Measurements from ENCODE around the gene GARIN5A. TPM values are rescaled to one million over a fixed set of nuclear protein-coding genes. Genes with fewer than 3 reads are reported as not detected.

The GARIN5A gene
- total and polyA plus RNA-seq, 9 of the 15 experiments (the other 6 are each of a cell fraction or from before 2014, with no cell fraction given) = 0.10 to 0.82 (median 0.23) TPM; not detected in 2

GRCh38 chr19:50511069-50511822 lies 34.6 kb upstream of the GARIN5A start, which contains the start of gene JOSD2 (continued):
- TF ChIP-seq KHSRP (IDR thresholded peaks at IDR 0.05) (peak; percentile 99), POLR2G (IDR thresholded peaks at IDR 0.05; ENCODE audit: low read depth, low read length) (peak; percentile 83), U2AF2 (optimal IDR thresholded peaks at IDR 0.05; ENCODE audit: low read depth, low read length) (no peak), NFIX (CRISPR knock-in tag; IDR thresholded peaks at IDR 0.05; ENCODE audit: low read depth) (no peak), SIN3A (IDR thresholded peaks at IDR 0.05; ENCODE audit: borderline replicate concordance in 2 of 2, control insufficient read depth in 1 of 2, low read depth in 2 of 2, low read length in 2 of 2) (peak in 1 of 2 experiments; percentile 64; a peak in 1 of 4 replicates), CEBPB (tag; IDR thresholded peaks at IDR 0.05) (0 out of 2 replicates have a peak, but pooled peaks have one; percentile 30), HDAC1 (IDR thresholded peaks at IDR 0.05) (peak in 1 of 2 experiments; percentile 55; a peak in 2 of 4 replicates), SMAD1 (IDR thresholded peaks at IDR 0.05; ENCODE audit: low read depth, low read length, partially characterized antibody) (peak; percentile 60), GABPB1 (CRISPR knock-in tag; IDR thresholded peaks at IDR 0.05) (peak; percentile 99), RBM25 (IDR thresholded peaks at IDR 0.05; ENCODE audit: low read depth, low read length, severe bottlenecking) (peak; percentile 84), ZNF449 (CRISPR knock-in tag; IDR thresholded peaks at IDR 0.05) (no peak), CBX1 (IDR thresholded peaks at IDR 0.05; ENCODE audit: low read depth) (0 out of 2 replicates have a peak, but pooled peaks have one; percentile 21)
- TF ChIP-seq, protein P1, sequence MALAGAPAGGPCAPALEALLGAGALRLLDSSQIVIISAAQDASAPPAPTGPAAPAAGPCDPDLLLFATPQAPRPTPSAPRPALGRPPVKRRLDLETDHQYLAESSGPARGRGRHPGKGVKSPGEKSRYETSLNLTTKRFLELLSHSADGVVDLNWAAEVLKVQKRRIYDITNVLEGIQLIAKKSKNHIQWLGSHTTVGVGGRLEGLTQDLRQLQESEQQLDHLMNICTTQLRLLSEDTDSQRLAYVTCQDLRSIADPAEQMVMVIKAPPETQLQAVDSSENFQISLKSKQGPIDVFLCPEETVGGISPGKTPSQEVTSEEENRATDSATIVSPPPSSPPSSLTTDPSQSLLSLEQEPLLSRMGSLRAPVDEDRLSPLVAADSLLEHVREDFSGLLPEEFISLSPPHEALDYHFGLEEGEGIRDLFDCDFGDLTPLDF (CRISPR knock-in tag; IDR thresholded peaks at IDR 0.05) = peak; percentile 81
- TF ChIP-seq, protein P2, sequence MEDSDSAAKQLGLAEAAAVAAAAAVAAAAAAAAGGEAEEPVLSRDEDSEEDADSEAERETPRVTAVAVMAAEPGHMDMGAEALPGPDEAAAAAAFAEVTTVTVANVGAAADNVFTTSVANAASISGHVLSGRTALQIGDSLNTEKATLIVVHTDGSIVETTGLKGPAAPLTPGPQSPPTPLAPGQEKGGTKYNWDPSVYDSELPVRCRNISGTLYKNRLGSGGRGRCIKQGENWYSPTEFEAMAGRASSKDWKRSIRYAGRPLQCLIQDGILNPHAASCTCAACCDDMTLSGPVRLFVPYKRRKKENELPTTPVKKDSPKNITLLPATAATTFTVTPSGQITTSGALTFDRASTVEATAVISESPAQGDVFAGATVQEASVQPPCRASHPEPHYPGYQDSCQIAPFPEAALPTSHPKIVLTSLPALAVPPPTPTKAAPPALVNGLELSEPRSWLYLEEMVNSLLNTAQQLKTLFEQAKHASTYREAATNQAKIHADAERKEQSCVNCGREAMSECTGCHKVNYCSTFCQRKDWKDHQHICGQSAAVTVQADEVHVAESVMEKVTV (CRISPR knock-in tag; IDR thresholded peaks at IDR 0.05) = 0 out of 2 replicates have a peak, but pooled peaks have one; percentile 32
- TF ChIP-seq, protein P3, sequence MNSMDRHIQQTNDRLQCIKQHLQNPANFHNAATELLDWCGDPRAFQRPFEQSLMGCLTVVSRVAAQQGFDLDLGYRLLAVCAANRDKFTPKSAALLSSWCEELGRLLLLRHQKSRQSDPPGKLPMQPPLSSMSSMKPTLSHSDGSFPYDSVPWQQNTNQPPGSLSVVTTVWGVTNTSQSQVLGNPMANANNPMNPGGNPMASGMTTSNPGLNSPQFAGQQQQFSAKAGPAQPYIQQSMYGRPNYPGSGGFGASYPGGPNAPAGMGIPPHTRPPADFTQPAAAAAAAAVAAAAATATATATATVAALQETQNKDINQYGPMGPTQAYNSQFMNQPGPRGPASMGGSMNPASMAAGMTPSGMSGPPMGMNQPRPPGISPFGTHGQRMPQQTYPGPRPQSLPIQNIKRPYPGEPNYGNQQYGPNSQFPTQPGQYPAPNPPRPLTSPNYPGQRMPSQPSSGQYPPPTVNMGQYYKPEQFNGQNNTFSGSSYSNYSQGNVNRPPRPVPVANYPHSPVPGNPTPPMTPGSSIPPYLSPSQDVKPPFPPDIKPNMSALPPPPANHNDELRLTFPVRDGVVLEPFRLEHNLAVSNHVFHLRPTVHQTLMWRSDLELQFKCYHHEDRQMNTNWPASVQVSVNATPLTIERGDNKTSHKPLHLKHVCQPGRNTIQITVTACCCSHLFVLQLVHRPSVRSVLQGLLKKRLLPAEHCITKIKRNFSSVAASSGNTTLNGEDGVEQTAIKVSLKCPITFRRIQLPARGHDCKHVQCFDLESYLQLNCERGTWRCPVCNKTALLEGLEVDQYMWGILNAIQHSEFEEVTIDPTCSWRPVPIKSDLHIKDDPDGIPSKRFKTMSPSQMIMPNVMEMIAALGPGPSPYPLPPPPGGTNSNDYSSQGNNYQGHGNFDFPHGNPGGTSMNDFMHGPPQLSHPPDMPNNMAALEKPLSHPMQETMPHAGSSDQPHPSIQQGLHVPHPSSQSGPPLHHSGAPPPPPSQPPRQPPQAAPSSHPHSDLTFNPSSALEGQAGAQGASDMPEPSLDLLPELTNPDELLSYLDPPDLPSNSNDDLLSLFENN (IDR thresholded peaks at IDR 0.05; ENCODE audit: low read depth in 2 of 2, low read length in 2 of 2) = 0 out of 4 replicates have a peak, but pooled peaks have one; percentile 13 to 26
- TF ChIP-seq, protein P4, sequence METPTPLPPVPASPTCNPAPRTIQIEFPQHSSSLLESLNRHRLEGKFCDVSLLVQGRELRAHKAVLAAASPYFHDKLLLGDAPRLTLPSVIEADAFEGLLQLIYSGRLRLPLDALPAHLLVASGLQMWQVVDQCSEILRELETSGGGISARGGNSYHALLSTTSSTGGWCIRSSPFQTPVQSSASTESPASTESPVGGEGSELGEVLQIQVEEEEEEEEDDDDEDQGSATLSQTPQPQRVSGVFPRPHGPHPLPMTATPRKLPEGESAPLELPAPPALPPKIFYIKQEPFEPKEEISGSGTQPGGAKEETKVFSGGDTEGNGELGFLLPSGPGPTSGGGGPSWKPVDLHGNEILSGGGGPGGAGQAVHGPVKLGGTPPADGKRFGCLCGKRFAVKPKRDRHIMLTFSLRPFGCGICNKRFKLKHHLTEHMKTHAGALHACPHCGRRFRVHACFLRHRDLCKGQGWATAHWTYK (CRISPR knock-in tag; IDR thresholded peaks at IDR 0.05) = 0 out of 2 replicates have a peak, but pooled peaks have one; percentile 12
